DOHH2 (cell line): ENCODE data around the gene CLDN25.

Experiments used
- H3F3A ChIP-seq: fragments of 200-600 bp; sonication (generic), shearing (Covaris generic); 2 replicates; pipeline ENCODE4 v1.6.0; 2016; ENCODE audit warnings: antibody characterized with exemption, mild to moderate bottlenecking; ENCODE audit not compliant: control insufficient read depth, insufficient read depth
- H3K27ac ChIP-seq: fragments of 200-600 bp; sonication (generic); 2 replicates; pipeline ENCODE4 v1.5.1; 2014; ENCODE audit warnings: low read depth, mild to moderate bottlenecking, low read length, moderate library complexity
- H3K27me3 ChIP-seq: fragments of 200-600 bp; sonication (generic); 2 replicates; pipeline ENCODE4 v1.6.1; 2014; ENCODE audit warnings: mild to moderate bottlenecking, low read length, mixed read lengths; ENCODE audit not compliant: control insufficient read depth
- H3K36me3 ChIP-seq: fragments of 200-600 bp; sonication (generic); 2 replicates; pipeline ENCODE4 v1.6.1; 2014; ENCODE audit warnings: mild to moderate bottlenecking, low read length, moderate library complexity, mixed read lengths; ENCODE audit not compliant: control insufficient read depth
- H3K4me1 ChIP-seq: fragments of 200-600 bp; sonication (generic); 2 replicates; pipeline ENCODE4 v1.6.1; 2014; ENCODE audit warnings: mild to moderate bottlenecking, low read length, mixed read lengths; ENCODE audit not compliant: control insufficient read depth
- H3K4me2 ChIP-seq: fragments of 200-600 bp; sonication (generic); 2 replicates; pipeline ENCODE4 v1.6.0; 2014; ENCODE audit warnings: mild to moderate bottlenecking, low read length, moderate library complexity
- H3K4me3 ChIP-seq: fragments of 200-600 bp; sonication (generic); 2 replicates; pipeline ENCODE4 v1.5.1; 2014; ENCODE audit warnings: mild to moderate bottlenecking, low read length, mixed read lengths
- H3K79me2 ChIP-seq: fragments of 200-600 bp; sonication (generic); 2 replicates; pipeline ENCODE4 v1.6.1; 2014; ENCODE audit warnings: mild to moderate bottlenecking, low read length, mixed read lengths; ENCODE audit not compliant: control insufficient read depth
- H3K9me2 ChIP-seq: fragments of 200-600 bp; sonication (generic); replicated peaks from 2 replicates; pipeline ENCODE4 v1.6.1; 2014; ENCODE audit warnings: mild to moderate bottlenecking, low read length, mixed read lengths; ENCODE audit not compliant: control insufficient read depth
- H3K9me3 ChIP-seq: fragments of 200-600 bp; sonication (generic); 2 replicates; pipeline ENCODE4 v1.6.1; 2014; ENCODE audit warnings: antibody characterized with exemption, low read length, mixed read lengths; ENCODE audit not compliant: control insufficient read depth, insufficient read depth
- H4K20me1 ChIP-seq: fragments of 200-600 bp; sonication (generic); 2 replicates; pipeline ENCODE4 v1.6.0; 2014; ENCODE audit warnings: low read depth, mild to moderate bottlenecking, antibody characterized with exemption, low read length, moderate library complexity; ENCODE audit not compliant: control insufficient read depth, insufficient read depth
- EZH2phosphoT487 ChIP-seq: fragments of 200-600 bp; sonication (generic); IDR thresholded peaks from 2 replicates; pipeline ENCODE4 v1.6.1; 2017; ENCODE audit warnings: borderline replicate concordance, mild to moderate bottlenecking, antibody characterized with exemption, low read length, moderate library complexity, mixed read lengths
- TF ChIP-seq, protein P1 (sequence below): fragments of 200-600 bp; sonication (generic); IDR thresholded peaks from one replicate; pipeline ENCODE4 v1.5.1; 2014; ENCODE audit warnings: antibody characterized with exemption, mild to moderate bottlenecking, low read depth, low read length; ENCODE audit not compliant: poor library complexity, severe bottlenecking

The CLDN25 gene

GRCh38 chr11:113829751-113830150, 50.2 kb downstream of the CLDN25 start:
- Histone ChIP-seq H3K79me2 (no peaks in the 10 kb centered on the region), H3F3A (no peaks in the 10 kb centered on the region), H3K27ac (no peak overlapping the region), H3K4me1 (no peaks in the 10 kb centered on the region), H3K27me3 (no peaks in the 10 kb centered on the region), H3K4me2 (no peak overlapping the region), H3K4me3 (no peak overlapping the region), H3K9me3 (no peaks in the 10 kb centered on the region), H3K9me2 (no peaks in the 10 kb centered on the region), H3K36me3 (peaks cover 51% of the 10 kb centered on the region), H4K20me1 (no peaks in the 10 kb centered on the region)
- no peak for TF ChIP-seq EZH2phosphoT487
- TF ChIP-seq, protein P1, sequence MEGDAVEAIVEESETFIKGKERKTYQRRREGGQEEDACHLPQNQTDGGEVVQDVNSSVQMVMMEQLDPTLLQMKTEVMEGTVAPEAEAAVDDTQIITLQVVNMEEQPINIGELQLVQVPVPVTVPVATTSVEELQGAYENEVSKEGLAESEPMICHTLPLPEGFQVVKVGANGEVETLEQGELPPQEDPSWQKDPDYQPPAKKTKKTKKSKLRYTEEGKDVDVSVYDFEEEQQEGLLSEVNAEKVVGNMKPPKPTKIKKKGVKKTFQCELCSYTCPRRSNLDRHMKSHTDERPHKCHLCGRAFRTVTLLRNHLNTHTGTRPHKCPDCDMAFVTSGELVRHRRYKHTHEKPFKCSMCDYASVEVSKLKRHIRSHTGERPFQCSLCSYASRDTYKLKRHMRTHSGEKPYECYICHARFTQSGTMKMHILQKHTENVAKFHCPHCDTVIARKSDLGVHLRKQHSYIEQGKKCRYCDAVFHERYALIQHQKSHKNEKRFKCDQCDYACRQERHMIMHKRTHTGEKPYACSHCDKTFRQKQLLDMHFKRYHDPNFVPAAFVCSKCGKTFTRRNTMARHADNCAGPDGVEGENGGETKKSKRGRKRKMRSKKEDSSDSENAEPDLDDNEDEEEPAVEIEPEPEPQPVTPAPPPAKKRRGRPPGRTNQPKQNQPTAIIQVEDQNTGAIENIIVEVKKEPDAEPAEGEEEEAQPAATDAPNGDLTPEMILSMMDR = no peak
